Measurements from ENCODE around the gene SEMA3C.

- TF ChIP-seq CTCF (IDR thresholded peaks at IDR 0.05) (no peak), POLR2A (IDR thresholded peaks at IDR 0.05; ENCODE audit: low read depth) (no peak)
Observed at GRCh38 chr7:80896906-80897598, 21.8 kb downstream of the SEMA3C start.
